Muscle layer of duodenum (tissue), 2 donors: ENCODE data around the gene AK4.

ENCODE experiments used
- H3K27ac ChIP-seq: one replicate; pipeline ENCODE4 v1.7.0; 2013; ENCODE audit warnings: mild to moderate bottlenecking, low read length
- H3K27me3 ChIP-seq: one replicate; pipeline ENCODE4 v1.7.0; 2013; ENCODE audit warnings: low read depth, mild to moderate bottlenecking, control low read depth, low read length
- H3K36me3 ChIP-seq, 2 donors: one replicate each; pipeline ENCODE4 v1.7.0; 2013; ENCODE audit warnings: low read length in 2 of 2, control low read depth in 1 of 2, mild to moderate bottlenecking in 1 of 2; ENCODE audit not compliant: insufficient read depth in 2 of 2, control insufficient read depth in 1 of 2
- H3K4me1 ChIP-seq, 2 donors: one replicate each; pipeline ENCODE4 v1.7.0; 2013; ENCODE audit warnings: low read length in 2 of 2, mild to moderate bottlenecking in 2 of 2, control low read depth in 1 of 2, moderate library complexity in 1 of 2; ENCODE audit not compliant: insufficient read depth in 2 of 2, control insufficient read depth in 1 of 2
- H3K4me3 ChIP-seq, 2 donors: one replicate each; pipeline ENCODE4 v1.7.0; 2013; ENCODE audit warnings: low read length in 2 of 2, low read depth in 1 of 2, mild to moderate bottlenecking in 1 of 2
- H3K9me3 ChIP-seq, 2 donors: one replicate each; pipeline ENCODE4 v1.7.0; 2013; ENCODE audit warnings: low read length in 2 of 2, control low read depth in 1 of 2, mild to moderate bottlenecking in 1 of 2; ENCODE audit not compliant: control insufficient read depth in 1 of 2
- donor health status: healthy.

AK4 gene

DNA sequence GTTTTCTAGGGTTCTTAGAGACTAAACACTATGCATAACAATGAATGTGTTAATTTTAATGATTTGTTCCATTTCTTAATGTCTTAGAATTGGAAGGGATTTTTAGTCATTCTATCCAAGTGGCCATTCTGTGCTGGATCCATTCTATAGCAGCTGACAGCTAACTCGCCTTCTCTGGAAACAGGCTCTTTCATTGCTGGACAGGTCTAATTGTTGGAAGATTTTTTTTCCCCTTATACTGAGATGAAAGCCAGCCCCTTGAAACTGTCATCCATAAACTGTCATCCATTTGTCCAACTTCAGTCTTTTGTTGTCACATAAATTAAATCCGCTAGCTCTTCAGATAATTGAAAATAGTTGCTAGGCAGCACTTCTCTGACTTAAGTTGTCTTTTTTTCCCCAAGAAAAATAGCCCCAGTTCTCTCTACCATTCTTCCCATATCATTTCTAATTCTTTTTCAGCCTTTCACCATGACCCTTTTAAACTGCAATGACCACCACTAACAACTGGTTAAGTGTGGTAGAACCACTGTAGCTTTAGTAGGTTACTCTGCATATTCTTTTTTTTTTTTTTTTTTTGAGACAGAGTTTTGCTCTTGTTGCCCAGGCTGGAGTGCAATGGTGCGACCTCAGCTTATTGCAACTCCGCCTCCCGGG lies 19.7 kb downstream of the AK4 start:
- Histone ChIP-seq H3K27ac (no peak overlapping the region), H3K9me3 (no peaks in the 10 kb centered on the region), H3K36me3 (no peaks in the 10 kb centered on the region), H3K27me3 (no peaks in the 10 kb centered on the region), H3K4me1 (no peaks in the 10 kb centered on the region), H3K4me3 (no peak overlapping the region)

DNA sequence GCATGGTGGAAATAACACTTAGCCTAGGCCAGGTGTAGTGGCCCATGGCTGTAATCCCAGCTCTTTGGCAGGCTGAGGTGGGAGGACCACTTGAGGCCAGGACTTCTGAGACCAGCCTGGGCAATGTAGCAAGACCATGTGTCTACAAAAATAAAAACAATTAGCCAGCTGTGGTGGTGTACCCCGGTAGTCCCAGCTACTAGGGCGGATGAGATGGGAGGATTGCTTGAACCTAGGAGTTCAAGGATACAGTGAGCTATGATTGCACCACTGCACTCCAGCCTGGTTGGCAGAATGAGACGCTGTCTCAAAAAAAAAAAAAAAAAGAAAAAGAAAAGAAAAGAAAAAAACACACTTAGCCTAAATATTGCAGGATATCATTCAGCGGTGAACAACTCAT lies 20.9 kb downstream of the AK4 start:
- Histone ChIP-seq H3K36me3 (no peaks in the 10 kb centered on the region), H3K4me3 (no peak overlapping the region), H3K4me1 (no peaks in the 10 kb centered on the region)

DNA sequence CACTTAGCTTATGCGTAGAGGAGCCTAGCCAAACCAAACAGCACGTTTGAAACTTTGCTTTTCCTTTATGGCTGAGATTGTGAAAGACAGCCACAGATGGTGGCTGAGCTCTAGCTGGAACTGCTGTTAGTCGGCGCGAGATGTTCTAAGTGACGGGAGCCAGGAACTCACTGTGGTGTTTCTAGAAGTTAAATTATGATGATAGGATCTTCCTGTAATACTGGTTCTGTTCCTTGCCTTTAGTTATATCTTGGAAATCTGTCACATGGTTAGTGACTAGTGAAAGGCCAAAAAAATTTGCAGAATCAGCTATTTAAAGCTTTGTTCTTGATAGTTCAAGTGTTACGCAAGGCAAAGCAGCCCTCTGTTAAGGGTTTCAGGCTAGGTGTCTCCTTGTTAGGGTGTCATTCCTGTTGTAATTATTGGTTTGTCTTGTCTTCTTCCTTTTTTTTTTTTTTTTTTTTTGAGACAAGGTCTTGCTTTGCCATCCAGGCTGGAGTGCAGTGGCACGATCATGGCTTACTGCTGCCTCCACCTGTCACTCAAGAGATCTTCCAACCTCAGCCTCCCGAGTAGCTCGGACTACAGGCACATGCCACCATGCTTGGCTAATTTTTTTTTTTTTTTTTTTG lies 22.6 kb downstream of the AK4 start:
- H3K4me3 ChIP-seq = no peak overlapping the region

More for the DNA sequence above, 20.9 kb downstream of the AK4 start:
- H3K9me3 ChIP-seq = no peaks in the 10 kb centered on the region
- no peak overlapping the region for H3K27ac ChIP-seq
- H3K27me3 ChIP-seq = no peaks in the 10 kb centered on the region

DNA sequence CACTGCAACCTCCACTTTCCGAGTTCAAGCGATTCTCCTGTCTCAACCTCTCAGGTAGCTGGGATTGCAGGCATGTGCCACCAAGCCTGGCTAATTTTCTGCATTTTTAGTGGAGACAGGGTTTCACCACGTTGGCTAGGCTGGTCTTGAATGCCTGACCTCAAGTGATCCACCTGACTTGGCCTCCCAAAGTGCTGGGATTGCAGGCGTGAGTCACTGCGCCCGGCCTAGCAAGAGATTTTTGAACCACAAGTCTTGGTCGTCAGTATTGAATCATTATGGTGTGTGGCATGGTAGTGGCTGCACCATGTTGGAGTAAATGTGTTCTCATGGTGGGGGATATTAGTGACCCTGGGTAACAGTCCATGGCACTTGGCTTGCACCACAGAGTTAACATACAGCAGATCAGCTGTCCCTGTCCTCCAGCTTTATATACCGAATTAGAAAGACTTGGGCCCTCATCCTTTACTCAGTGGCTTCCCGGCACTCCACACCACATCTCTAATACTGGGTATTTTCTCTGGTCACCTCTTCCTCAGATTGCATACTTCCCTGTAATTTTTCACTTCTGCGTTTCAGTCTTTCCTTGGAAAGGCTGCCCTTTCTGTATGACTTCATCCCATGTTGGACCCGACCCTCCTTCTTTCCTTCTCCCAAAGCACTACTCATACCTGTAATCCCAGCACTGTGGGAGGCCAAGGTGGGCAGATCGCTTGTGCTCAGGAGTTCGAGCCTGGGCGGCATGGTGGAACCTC lies 25.1 kb downstream of the AK4 start:
- H3K27me3 ChIP-seq = no peaks in the 10 kb centered on the region
- H3K4me1 ChIP-seq = peaks cover 0 to 17% of the 10 kb centered on the region in 2 donors
- no peaks in the 10 kb centered on the region for H3K36me3 ChIP-seq
- no peak overlapping the region for H3K4me3 ChIP-seq
- H3K9me3 ChIP-seq = no peaks in the 10 kb centered on the region
- no peak overlapping the region for H3K27ac ChIP-seq

More for the DNA sequence above, 22.6 kb downstream of the AK4 start:
- Histone ChIP-seq H3K9me3 (no peaks in the 10 kb centered on the region), H3K27me3 (no peaks in the 10 kb centered on the region), H3K4me1 (peaks cover 0 to 8% of the 10 kb centered on the region in 2 donors), H3K36me3 (no peaks in the 10 kb centered on the region), H3K27ac (no peak overlapping the region)

DNA sequence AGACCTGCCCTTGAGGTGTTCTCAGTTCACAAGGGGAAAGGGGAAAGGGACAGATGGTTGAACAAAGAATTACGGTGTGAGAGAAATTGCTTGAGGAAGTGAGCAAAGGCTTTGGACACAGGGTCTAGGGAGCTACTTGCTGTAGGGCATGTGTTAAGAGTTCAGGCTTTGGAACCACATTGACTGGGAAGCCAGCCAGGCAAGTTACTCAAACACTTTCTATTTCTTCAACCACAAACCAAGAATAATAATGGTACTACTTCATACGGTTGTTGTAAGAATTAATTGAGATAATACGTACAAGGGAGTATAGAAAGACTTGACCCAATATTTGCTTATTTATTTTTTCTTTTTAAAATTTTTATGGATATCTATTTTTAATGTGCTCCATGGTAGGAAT lies 26.6 kb downstream of the AK4 start:
- peaks cover 0 to 17% of the 10 kb centered on the region in 2 donors for H3K4me1 ChIP-seq
- H3K9me3 ChIP-seq = no peaks in the 10 kb centered on the region
- no peak overlapping the region for H3K27ac ChIP-seq
- no peaks in the 10 kb centered on the region for H3K36me3 ChIP-seq
- no peaks in the 10 kb centered on the region for H3K27me3 ChIP-seq
- no peak overlapping the region for H3K4me3 ChIP-seq

DNA sequence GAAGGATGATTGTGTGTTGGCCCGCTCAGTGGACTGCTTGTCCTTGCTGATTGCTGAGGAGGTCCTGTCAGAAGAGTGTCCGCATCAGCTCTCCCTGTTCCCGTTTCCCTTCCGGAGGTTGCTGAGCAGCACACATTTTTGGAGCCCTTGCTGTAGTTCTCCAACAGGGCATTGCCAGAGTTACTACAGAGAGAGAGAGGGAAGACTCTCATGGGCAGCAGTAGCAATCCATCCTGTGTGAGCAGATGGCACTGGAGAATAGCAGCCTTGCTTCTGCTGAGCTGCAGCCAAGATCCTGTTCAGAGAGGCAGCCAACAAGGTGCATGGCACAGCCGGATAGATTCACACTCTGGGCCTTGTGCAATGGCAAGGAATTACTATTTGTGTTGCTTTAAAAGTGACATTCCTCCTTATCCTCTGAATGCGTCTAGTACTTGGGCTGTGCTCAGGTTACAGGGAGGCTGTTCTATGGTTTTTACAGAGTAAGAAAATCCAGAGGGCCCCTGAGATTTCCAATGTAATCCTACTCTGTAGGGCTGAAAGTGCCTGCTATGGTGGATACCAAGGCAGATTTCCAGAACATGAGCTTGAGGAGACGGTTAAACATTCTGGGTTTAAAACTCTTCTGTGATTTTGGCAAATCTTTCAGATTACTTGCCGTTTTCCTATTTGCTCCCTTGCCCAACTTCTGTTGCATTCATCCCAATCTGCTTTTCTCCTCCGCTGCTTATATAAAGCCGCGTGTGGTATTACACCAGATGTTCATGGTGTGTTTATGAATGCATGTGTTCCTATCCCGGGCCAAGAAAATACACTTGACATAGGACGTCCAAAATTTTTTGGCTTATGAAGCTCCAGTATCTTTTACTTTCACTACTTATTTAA lies 27.4 kb downstream of the AK4 start:
- no peaks in the 10 kb centered on the region for H3K27me3 ChIP-seq
- H3K4me3 ChIP-seq = no peak overlapping the region
- peaks cover 0 to 17% of the 10 kb centered on the region in 2 donors for H3K4me1 ChIP-seq
- H3K9me3 ChIP-seq = no peaks in the 10 kb centered on the region
- no peak overlapping the region for H3K27ac ChIP-seq
- no peaks in the 10 kb centered on the region for H3K36me3 ChIP-seq

DNA sequence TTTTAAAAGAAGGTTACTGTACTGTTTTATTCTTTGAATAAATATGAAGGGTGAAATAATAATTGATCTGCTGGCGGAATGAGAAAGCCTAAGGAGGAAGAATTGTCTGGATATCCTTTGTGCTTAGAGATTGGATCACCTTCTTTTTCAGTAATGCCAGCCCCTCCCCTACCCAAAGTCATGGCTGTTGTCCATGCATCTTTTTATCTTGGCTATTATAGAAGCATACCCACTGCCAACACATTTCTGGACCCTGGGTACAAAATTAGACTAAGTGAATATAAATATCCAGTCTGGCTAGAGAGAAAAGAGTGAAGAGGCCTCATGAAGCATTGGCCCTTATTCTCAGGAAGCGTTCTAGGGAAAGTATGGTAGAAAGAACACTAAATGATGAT lies 28.1 kb downstream of the AK4 start:
- no peaks in the 10 kb centered on the region for H3K9me3 ChIP-seq
- H3K36me3 ChIP-seq = no peaks in the 10 kb centered on the region
- no peaks in the 10 kb centered on the region for H3K27me3 ChIP-seq
- H3K4me1 ChIP-seq = peaks cover 0 to 17% of the 10 kb centered on the region in 2 donors
- H3K4me3 ChIP-seq = no peak overlapping the region
- H3K27ac ChIP-seq = no peak overlapping the region

DNA sequence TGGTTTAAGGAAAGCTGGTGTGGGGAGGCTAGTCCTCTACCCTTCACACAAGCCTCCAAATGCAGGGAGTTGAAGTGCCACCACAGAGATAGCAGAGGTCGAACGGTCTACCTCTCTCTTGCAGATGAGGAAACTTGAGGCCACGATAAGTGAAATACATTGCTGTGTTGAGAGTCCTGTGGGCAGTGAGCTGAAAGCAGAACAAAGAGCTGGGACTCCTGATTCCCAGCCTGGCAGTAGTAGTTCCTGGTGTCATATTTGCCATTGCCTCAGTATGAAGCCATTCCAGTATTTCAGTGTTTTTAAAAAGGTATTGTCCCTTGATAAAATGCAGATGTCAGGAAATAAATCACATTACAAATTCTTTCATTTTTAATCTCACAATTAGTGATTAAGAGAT lies 28.6 kb downstream of the AK4 start:
- Histone ChIP-seq H3K4me3 (no peak overlapping the region), H3K27ac (no peak overlapping the region)

DNA sequence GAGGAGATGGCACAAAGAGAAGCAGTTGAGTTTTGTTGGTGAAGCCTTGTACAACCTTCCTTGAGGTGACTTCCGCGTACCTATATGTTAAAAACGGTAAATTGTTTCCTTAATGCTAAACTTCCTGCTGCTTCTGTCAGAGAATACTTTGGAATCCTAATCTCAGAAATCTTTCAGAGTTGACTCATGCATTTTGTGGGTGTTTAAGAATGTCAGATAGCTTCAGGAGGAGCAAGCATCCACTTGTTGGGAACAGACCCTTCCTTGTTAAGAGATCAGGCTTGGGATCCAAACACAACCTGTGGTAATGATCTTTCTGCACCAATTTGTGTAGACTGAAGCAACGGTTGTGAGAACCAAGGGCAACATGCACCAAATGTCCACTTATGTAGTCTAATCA lies 29.5 kb downstream of the AK4 start:
- Histone ChIP-seq H3K27me3 (no peaks in the 10 kb centered on the region), H3K4me3 (no peak overlapping the region), H3K4me1 (peaks cover 0 to 17% of the 10 kb centered on the region in 2 donors), H3K36me3 (no peaks in the 10 kb centered on the region), H3K9me3 (no peaks in the 10 kb centered on the region), H3K27ac (no peak overlapping the region)

More for the DNA sequence above, 28.6 kb downstream of the AK4 start:
- H3K4me1 ChIP-seq = peaks cover 0 to 17% of the 10 kb centered on the region in 2 donors
- no peaks in the 10 kb centered on the region for H3K9me3 ChIP-seq
- no peaks in the 10 kb centered on the region for H3K27me3 ChIP-seq
- H3K36me3 ChIP-seq = no peaks in the 10 kb centered on the region

DNA sequence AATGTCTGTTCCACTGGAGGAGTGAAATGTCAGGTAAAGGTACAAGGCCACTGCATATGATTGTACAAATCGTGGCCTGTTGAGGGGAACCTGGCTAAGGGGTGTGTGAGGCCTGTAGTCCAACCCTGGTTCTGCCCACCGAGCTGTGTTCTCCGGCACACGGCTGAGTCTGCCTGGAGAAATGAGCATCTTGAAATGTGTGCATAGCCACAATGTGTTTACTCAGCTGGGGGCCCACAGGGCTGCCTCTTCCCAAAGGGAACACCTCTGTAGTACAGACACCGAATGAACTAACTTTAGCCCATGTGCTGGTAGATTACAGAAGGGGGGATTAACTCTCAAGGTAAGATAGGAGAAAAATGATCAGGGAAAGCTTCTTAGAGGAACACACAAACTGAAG lies 30.2 kb downstream of the AK4 start:
- no peaks in the 10 kb centered on the region for H3K27me3 ChIP-seq
- no peaks in the 10 kb centered on the region for H3K9me3 ChIP-seq
- no peaks in the 10 kb centered on the region for H3K36me3 ChIP-seq
- no peak overlapping the region for H3K27ac ChIP-seq
- no peak overlapping the region for H3K4me3 ChIP-seq
- peaks cover 0 to 17% of the 10 kb centered on the region in 2 donors for H3K4me1 ChIP-seq

DNA sequence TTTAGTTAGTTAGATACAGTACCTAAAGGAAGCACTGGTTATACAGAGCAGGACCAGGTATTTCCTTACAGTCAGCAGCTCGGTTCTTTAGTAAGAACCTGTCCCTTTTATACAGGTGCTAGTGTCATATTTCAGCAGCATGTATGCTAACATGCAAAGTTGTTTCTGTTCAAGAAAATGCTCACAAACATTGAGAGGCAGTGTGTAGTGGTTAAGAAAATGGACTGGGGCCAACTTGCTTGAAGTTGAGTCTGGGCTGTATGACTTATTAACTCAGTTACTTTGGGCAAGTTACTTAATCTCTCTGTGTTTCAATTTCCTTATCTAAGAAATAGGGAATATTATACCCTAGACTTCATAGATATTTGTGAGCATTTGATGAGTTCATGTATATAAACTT lies 31.1 kb downstream of the AK4 start:
- H3K36me3 ChIP-seq = no peaks in the 10 kb centered on the region
- no peaks in the 10 kb centered on the region for H3K9me3 ChIP-seq
- H3K4me3 ChIP-seq = no peak overlapping the region
- no peak overlapping the region for H3K27ac ChIP-seq
- no peaks in the 10 kb centered on the region for H3K27me3 ChIP-seq
- peaks cover 0 to 17% of the 10 kb centered on the region in 2 donors for H3K4me1 ChIP-seq
